IPS DF 19.7 (cell line): ENCODE data around the gene PALB2.
"Not testable (repeated sequence)": the region's sequence is repeated elsewhere in the genome, so short reads cannot be mapped to it uniquely, and the experiment has no call there.

Source experiments
- DNase-seq: peaks from one replicate; pipeline ENCODE4 v3.0.0-alpha.2; 2013; ENCODE audit warnings: low read depth, low spot score

Gene PALB2

GRCh38 chr16:23650674-23651416 is 9.7 kb upstream of the PALB2 start:
- DNase-seq, result no peak

DNA sequence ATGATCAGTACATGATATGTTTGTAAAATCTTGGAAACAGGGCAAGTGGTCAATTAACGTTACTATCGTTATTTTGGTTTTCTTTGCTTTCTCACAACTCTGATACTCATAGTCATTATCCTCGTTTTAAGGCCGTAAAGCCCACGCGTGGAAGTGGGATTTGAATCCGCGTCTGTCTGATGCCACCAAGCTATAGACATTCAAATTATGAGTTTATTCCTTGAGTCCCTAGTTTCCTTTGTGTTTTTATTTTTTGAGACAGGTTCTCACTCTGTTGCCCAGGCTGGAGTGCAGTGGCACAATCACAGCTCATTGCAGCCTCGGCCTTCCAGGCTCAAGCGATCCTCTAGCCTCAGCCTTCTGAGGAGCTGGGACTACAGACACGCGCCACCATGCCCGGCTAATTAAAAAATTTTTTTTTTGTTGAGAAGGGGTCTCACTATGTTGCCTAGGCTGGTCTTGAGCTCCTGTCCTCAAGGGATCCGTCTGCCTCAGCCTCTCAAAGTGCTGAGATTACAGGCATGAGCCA is 1.2 kb upstream of the PALB2 start:
- DNase-seq, result no peak

- DNase-seq, result no peak
Measured at GRCh38 chr16:23640615-23640930, 537 bp downstream of the PALB2 start.

DNA sequence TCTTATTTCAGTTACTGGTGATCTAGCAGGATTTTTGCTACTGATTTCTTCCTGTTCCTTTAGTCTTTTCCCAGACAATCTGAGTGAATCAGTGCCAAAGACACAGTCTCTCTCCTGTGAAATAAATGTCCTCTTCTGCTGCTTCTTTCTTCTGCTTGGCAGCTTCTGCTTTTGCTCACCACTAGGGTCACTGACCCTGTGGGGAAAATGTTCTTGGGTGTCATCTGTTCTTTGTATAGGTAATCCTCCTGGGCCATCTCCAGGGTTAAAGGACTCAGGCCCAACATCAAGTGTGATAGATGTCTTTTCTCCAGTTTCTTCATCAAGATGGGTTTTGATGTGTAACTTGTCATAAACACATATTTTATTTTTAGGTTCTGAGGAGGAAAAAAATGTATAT is 5.2 kb downstream of the PALB2 start:
- no peak for DNase-seq

DNA sequence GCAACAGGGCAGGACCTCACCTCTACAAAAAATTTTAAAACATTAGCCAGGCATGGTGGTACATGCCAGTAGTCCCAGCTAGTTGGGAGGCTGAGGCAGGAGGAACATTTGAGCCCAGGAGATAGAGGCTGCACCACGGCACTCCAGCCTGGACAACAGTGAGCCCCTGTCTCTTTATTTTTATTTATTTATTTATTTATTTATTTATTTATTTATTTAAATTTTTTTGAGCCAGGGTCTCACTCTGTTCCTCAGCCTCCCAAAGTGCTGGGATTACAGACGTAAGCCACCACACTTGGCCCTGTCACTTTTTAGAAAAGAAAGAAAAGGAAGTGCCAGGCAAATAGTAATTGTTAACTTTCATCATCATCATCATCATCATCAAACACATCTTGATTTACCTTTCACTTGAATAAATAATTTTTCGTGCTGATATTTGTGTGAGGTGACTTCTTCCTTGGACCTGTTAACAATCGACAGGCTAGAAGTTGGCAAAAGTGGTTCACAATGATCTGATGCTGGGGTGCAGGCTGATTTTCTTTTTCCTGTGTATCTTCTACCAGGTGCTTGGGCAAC is 6.6 kb downstream of the PALB2 start:
- DNase-seq, result no peak

GRCh38 chr16:23631874-23632273 is 9.2 kb downstream of the PALB2 start:
- DNase-seq, result not testable (repeated sequence)

DNA sequence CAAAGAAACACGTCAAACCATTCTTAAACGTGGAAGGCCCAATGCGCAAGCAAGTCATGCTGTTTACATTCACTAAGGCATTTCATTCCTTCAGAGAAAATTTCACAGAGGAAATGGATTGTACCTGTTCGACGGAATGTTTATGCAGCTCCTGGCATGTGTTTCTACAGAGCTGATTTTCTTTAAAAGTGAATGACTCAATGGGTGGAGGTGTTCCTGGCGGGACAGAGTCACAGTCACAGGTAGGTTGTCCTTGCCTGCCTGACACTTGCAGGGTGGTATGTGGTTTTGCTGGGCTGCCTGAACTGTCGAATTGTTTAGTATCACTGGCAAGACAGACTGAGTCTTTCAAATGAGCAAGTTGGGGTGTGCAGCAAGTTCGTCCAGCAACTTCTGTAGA is 11.6 kb downstream of the PALB2 start:
- no peak for DNase-seq

GRCh38 chr16:23624092-23624491 is 17.0 kb downstream of the PALB2 start:
- no peak for DNase-seq

DNA sequence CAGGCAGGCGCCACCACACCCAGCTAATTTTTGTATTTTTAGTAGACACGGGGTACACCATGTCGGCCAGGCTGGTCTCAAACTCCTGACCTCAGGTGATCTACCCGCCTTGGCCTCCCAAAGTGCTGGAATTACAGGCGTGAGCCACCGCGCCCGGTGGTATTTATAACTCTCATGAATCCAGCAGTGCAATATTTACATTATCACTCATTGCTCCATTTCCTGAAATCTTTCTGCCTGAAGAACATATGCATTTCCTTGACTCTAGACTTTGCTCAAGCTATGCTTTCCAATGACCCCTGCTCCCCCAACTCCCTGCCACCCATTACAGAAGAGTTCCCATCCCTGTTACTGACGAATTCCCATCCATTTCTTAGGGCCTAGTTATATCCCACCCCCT is 25.3 kb downstream of the PALB2 start:
- DNase-seq, result no peak

DNA sequence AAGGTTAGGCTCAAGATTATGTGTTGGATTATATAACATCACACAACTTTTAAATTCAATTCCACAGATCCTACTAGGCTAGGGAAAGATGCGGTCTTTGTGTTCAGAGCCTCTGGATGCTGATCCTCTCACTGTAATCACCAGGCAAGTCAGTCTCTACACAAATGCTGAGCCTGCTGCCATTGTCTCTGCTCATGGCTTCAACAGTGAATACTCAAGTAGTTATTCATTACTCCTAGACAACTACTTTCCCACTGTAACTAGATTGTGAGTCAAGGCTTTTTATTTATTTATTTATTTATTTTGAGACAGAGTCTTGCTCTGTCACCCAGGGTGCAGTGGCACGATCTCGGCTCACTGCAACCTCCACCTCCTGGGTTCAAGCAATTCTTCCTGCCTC is 29.2 kb downstream of the PALB2 start:
- no peak for DNase-seq

DNA sequence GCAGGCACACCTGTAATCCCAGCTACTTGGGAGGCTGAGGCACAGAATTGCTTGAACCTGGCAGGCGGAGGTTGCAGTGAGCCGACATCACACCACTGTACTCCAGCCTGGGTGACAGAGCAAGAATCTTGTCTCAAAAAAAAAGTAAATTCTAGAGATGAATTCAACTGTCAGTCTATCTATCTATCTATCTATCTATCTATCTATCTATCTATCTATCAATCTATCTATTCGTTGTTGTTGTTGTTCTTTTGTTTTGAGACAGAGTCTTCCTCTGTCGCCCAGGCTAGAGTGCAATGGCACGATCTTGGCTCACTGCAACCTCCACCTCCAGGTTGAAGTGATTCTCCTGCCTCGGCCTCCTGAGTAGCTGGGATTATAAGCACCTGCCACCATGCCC is 30.2 kb downstream of the PALB2 start:
- not testable (repeated sequence) for DNase-seq

DNA sequence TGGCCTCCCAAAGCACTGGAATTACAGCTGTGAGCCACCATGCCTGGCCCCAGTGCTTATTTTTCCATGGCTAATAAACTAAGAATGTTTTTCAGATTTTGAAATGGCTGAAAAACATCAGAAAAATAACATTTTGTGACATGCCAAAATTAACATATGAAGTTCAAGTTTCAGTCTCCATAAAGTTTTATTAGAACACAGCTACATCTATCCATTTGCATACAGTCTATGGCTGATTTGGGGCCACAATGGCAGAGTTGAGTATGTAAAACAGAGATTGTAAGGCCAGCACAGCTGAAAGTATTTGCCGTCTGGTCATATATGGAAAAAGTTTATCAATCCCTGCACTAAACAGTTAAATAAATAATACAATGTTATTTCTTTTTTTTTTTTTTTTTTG is 31.2 kb downstream of the PALB2 start:
- no peak for DNase-seq

GRCh38 chr16:23608194-23608593 is 32.9 kb downstream of the PALB2 start:
- no peak for DNase-seq

DNA sequence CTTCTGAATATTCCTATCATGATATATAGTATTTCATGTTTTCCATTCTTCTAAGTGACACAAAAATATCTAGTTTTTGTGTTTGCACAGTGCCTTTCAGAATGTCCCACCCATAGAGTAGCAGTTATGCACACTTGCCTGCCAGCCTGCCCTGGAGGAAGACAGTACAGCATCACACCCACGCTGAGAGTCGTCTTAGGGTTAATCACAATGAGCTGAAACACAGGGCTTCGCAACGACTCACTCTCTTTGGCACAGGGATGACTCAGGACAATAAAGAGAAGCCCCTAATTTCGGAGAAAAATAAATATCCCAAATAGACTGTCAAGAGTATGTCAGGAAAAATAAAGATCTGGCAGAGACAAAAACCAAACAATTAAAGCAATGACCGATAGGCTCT is 33.4 kb downstream of the PALB2 start:
- no peak for DNase-seq

DNA sequence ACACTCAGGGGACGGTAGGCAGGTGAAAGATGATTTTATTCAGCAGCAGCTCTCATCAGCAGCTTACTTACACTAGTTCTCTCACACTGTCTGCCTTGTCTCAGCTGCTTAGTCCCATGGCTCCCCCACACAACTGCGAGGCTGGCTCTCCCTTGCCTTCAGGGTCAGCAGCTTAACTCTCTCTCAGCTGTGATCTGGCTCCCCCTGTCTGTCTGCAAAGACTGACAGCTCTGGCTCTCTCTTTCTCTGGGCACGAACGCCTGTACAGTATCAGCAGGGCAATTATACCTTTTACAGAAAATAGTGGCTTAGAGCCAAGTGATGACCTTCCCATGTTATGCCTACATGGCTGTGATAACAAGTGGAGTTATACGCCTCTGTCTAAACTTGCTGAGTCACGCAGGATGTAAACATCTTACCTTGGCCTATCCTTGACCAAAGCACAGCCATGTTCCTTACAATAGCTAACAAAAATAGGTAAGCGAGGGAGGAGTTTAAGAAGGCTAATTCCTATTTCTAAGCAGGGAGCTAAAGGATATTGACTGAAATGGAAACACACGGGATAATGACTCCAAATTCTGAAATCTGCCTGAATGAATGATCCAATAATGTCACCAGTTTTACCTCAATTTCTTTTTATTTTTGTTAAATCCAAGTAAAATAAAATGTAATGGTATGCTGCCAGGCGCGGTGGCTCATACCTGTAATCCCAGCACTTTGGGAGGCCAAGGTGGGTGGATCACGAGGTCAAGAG is 43.9 kb downstream of the PALB2 start:
- DNase-seq, result peak; percentile 23

DNA sequence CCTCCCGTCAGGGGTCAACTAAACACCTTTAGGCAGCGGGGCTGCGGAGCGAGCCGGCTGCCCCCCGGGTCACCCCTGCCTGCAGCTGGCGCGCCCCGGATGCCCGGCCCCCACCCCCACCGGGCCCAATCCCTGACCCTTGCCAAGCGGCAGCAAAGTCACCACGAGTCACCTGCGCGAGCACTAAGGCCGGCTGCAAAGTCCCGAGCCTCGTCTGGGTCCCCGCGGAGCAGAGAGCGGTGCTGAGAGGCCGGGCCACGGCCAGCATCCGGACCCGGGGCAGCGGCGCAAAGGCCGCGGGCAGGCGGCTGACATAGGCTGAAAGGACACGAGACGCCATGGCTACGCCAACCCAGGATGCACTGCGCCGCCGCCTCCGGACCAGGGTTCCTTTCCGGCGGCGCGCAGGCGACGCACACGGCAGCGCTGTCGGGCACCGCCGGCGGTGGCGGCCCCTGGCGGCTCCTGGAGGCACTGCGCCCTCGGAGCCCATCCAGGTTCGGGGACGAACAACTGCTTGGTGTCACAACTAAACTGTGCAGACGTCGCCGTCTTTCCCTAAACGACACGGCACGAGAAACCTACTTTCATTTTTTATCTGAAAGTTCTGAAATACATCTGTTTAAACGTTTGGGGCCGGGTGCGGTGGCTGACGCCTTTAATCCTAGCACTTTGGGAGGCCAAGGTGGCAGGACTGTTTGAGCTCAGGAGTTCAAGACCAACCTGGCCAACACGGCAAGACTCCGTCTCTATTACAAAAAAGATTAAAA is 45.0 kb downstream of the PALB2 start, which contains the start of gene NDUFAB1:
Gene NDUFAB1, minus strand, starts transcription at position 366 of the 770 bp plus-strand sequence. Its CDS starts 26 bp downstream, at position 340.
- DNase-seq, result peak; percentile 28

- no peak for DNase-seq
Measured at GRCh38 chr16:23595246-23595950, 45.7 kb downstream of the PALB2 start.

DNA sequence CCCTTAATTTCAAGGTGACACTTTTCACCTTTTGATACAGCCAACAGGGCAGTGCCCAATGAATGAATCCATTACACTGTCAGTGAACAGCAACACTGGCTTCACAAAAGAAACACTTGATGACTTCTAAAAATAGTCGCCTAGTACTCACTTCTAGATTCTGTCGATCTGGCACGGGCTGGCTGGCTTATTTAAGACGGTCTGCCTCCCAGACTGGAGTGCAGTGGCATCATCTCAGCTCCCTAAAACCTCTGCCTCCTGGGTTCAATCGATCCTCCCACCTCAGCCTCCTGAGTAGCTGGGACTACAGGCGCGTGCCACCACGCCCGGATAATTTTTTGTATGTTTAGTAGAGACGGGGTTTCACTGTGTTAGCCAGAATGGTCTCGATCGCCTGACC is 46.9 kb downstream of the PALB2 start:
- no peak for DNase-seq

- no peak for DNase-seq
Measured at GRCh38 chr16:23590181-23590580, 50.9 kb downstream of the PALB2 start.

GRCh38 chr16:23587726-23588125 is 53.4 kb downstream of the PALB2 start:
- no peak for DNase-seq
